ENCODE data around the gene CEMIP2.
"Not testable (repeated sequence)": the region's sequence is repeated elsewhere in the genome, so short reads cannot be mapped to it uniquely, and the experiment has no call there.

CEMIP2 gene, protein sequence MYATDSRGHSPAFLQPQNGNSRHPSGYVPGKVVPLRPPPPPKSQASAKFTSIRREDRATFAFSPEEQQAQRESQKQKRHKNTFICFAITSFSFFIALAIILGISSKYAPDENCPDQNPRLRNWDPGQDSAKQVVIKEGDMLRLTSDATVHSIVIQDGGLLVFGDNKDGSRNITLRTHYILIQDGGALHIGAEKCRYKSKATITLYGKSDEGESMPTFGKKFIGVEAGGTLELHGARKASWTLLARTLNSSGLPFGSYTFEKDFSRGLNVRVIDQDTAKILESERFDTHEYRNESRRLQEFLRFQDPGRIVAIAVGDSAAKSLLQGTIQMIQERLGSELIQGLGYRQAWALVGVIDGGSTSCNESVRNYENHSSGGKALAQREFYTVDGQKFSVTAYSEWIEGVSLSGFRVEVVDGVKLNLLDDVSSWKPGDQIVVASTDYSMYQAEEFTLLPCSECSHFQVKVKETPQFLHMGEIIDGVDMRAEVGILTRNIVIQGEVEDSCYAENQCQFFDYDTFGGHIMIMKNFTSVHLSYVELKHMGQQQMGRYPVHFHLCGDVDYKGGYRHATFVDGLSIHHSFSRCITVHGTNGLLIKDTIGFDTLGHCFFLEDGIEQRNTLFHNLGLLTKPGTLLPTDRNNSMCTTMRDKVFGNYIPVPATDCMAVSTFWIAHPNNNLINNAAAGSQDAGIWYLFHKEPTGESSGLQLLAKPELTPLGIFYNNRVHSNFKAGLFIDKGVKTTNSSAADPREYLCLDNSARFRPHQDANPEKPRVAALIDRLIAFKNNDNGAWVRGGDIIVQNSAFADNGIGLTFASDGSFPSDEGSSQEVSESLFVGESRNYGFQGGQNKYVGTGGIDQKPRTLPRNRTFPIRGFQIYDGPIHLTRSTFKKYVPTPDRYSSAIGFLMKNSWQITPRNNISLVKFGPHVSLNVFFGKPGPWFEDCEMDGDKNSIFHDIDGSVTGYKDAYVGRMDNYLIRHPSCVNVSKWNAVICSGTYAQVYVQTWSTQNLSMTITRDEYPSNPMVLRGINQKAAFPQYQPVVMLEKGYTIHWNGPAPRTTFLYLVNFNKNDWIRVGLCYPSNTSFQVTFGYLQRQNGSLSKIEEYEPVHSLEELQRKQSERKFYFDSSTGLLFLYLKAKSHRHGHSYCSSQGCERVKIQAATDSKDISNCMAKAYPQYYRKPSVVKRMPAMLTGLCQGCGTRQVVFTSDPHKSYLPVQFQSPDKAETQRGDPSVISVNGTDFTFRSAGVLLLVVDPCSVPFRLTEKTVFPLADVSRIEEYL (N-terminal part only)

DNA sequence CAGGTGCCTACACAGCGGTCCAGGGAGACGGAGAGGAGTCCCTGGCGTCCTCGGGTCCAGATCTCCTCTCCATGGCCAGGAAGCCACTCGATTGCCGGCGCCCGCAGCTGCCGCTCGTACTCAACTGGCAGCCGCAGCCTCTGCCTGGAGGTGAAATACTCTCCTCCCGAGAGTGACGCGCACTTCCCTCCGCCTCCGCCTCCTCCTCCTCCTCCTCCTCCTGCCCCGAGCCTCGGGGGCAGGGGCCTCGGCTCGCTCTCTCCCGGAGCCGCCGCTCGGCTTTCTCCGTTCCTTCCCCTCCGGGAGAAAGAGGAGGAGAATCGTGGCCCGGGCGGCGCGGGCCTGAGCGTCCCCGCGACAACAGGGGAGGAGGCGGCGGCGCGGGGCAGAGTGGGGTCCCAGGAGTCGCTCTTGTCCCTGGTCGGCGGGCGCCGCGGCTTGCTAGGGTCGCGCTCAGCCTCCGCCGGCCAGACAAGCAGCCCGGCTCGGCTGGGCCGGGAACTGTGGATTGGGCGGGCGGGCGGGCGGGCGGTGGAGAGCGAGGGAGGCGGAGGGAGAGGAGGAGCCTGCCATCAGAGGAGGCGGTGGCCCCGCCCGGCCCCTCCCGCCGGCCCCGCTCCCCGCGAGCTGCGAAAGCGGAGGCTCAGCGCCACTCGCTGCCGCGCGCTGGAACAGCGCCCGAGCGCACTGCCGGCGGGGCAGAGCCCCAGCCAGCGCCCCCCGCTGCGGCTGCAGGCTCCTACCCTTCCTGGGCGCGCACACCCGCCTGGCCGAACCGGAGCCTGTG lies at the start of gene CEMIP2:
TSS of gene CEMIP2 (minus strand) at position 126 of the 787 bp plus-strand sequence. CDS start 18,140 bp downstream, outside the sequence.
- no peak for DNase-seq (ENCODE audit: low read depth)

DNA sequence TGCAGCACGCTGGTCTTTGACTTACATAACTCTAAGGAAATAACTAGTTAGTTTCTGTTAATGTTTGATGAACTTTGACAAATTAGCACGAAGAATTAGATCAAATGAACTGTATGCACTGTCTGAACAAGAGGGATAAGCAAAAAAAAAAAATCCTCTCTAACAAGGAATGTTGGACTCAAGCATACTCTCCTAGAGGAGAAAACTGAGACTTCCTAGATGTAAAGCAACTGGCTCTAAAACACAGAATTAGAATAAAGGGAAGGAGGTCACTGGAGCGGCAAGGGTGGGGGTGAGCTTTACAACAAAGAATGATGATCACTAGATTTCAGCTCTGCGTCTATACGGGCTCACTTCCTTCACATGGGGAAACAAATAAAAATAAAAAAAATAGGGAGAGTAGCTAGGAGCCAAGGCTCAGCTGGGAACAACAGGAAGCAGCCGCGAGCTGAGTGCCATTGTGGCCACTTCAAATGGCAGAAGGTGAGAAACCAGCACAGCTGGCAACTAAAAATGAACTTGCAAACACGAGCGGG lies 48.7 kb upstream of the CEMIP2 start:
- DNase-seq (ENCODE audit: low read depth) = no peak

DNA sequence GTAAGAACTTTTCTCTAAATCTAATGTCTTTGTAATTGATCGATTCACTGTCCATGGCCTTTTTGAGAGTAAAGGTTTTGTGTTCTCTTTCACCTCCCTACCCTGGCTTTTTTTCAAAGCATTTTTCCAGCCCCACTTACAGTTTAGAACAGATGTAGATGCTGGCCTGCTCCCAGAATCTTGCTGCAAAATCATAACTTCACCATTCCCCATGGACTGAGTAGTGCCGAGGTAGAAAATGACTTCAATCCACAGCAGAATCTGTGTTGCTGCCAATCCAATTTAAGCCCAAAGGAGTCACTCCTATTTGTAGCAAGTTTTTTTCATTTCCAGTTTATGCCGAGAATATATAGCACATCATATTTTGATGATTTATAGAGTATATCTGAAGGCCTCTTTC lies 46.5 kb upstream of the CEMIP2 start:
- DNase-seq (ENCODE audit: low read depth) = no peak

DNA sequence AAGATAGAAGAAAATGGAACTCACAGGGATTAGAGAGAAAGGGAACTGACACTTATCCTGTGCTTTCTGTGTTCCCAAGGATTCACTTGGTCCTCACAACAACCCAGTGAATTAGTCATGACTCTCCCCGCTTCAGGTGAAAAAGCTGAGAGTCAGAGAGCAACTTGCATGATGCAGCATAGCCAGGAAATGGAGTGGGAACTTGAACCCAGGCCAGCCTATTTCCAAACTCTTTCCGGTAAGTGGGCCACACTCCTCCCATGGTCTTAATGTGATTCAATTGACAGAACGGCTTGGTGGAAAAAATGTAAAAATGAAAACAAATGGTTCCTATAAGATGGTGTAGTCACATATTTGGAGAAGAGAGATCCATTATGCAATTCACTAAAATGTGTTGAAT lies 45.9 kb upstream of the CEMIP2 start:
- DNase-seq (ENCODE audit: low read depth) = no peak

DNA sequence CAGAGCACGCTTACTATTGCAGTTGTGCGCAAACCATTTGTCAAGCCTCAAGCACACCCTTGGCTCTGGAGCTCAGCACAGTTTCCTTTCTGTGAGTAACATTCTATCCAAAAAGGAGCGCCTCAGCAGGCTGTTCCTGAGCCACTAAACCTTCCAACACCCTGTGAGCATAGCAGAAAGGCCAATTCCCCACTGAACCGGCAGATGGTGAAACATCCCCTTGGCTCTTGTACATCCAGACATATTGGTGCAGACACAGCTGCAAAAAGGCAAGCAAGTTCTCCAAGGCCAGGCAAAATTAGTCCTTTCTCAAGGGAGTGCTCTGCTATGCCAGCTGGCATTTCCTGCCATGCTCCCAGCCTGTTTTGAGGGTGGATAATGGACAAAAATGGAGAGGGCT lies 44.1 kb upstream of the CEMIP2 start:
- no peak for DNase-seq (ENCODE audit: low read depth)

DNA sequence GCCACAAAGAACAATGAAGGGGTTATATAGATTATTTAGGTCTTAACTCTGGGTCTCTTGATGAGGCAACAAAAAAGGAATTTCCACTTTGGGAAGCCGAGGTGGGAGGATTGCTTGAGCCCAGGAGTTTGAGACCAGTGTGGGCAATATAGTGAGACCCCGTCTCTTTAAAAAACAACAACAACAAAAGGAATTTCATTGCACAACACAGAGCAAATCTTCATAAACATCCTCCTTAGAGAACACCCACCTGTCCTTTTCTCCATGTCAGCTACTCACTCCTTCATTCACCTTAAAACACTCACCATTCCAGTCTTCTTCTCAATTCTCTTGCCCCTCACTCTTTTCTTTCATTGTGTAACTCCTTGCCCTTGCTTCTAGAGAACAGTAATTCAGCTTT lies 39.8 kb upstream of the CEMIP2 start:
- no peak for DNase-seq (ENCODE audit: low read depth)

DNA sequence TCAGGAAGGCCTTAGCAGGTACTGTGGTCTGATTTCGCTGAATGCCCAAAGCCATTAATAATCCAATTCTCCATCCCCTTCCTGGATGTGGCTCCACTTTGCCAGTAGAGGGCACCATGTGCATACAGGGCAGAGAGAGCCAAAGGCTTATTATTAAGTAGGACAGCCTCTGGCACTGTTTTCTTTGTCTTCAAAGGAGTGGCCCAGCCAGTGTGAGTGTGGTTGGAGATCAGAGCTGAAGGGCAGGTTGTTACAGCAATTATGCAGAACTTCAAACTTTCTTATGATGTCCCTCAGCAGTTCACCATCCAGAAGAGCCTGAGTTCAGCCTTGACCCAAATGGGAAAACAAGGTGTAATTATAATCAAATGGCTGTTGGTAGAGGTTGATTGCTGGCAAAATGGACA lies 38.6 kb upstream of the CEMIP2 start:
- peak; percentile 36 for DNase-seq (ENCODE audit: low read depth)

DNA sequence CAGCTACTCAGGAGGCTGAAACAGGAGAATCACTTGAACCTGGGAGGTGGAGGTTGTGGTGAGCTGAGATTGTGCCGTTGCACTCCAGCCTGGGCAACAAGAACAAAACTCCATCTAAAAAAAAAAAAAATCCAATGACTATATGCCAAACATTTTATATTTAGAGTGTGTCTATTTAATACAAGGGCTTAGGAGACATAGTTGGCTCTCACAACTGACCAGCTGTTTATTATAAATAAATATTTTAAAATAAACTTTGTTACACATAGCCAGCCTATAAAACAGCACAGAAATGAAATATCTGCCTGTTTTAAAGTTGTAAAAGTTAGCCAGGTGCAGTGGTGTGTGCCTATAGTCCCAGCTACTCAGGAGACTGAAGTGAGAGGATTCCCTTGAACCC lies 36.8 kb upstream of the CEMIP2 start:
- not testable (repeated sequence) for DNase-seq (ENCODE audit: low read depth)

DNA sequence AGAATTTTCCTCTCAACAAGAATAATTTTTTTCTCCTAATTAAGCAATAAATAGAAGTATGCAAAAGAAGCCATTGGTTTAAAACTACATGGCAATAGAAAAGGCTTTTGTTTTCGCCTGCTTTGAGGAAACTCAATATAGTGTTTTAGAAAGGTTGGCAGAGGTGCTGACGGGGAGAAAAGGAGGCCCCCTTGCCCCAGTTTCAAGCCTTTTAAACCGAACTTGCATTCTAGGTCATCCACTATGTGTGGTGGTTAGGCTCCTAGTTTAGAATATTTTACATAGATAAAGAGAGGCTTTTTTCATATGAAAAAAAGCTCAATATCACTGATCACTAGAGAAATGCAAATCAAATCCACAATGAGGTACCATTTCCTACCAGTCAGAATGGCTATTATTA lies 33.5 kb upstream of the CEMIP2 start:
- no peak for DNase-seq (ENCODE audit: low read depth)

DNA sequence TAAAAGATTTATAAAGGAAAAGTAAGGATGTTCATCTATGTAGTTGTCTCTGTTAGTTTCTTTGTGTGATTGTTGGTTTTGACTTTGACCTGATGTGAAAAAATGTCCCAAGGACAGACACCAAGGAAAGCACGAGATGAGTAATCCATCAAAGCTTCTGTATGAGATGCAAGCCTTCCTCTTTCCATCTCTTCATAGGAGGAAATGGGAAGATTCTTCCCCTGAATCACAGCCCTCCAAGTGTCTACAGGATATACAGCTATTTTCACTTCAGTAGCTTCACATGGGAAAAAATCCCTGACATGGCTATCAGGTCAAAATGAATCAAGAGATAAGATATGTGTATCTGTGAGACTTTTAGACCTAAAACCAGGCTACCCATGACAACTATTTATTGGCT lies 29.0 kb upstream of the CEMIP2 start:
- no peak for DNase-seq (ENCODE audit: low read depth)

DNA sequence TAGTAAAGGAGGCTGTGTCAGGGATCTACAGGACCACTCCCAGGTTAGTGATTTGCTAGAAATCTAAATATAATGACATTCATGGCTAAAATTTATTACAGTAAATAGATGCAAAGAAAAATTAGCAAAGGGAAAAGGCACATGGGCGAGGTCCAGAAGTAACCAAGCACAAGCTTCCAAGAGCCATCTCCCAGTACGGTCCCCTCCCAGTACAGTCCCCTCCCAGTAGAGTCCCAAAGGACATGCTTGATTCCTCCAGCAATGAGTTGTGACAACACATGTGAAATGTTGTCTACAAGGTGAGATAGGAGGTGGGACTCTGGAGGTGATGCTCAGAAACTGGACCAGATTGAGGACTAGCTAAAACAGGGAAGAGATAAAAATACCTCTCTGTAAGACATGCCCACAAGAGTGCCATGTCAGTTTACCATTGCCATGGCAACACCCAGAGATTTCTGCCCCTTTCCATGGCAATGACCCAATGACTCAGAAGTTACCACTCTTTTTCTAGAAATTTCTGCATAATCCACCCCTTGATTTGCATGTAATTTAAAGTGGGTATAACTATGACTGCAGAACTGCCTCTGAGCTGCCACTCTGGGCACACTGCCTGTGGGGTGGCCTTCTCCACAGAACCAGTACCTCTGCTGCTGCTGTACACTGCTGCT lies 27.9 kb upstream of the CEMIP2 start:
- no peak for DNase-seq (ENCODE audit: low read depth)

DNA sequence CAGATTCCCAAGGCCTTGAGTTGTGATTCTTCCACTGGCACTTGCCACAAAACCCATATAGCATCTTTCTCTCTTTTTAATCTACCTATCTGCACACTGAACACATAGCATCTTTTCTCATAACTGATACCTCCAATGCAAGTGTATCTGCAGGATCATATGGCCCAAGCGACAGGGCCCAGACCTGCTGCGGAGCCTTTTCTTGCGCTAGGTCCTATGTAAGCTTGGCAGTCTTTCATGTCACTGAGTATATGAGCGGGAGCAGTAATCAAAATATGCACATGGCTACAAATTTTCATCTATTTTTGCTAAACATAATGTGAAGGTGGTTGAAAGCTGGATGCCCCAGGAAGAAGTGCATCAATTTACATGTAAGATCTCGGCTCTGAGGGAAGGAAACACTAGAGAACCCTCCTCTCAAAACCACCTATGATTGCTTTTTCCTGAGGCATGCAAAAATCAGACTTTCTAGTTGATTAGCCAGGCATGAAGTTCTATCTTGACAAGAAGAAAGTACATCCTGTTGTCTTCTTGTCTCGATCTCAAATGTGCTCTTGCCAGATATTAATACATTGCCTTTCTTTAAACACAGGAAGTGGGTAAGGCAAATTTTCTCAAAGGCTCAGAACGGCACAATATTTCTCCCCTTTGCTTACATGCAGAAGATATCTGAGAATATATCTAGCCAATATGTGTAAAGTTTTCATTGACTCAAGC lies 26.9 kb upstream of the CEMIP2 start:
- no peak for DNase-seq (ENCODE audit: low read depth)

DNA sequence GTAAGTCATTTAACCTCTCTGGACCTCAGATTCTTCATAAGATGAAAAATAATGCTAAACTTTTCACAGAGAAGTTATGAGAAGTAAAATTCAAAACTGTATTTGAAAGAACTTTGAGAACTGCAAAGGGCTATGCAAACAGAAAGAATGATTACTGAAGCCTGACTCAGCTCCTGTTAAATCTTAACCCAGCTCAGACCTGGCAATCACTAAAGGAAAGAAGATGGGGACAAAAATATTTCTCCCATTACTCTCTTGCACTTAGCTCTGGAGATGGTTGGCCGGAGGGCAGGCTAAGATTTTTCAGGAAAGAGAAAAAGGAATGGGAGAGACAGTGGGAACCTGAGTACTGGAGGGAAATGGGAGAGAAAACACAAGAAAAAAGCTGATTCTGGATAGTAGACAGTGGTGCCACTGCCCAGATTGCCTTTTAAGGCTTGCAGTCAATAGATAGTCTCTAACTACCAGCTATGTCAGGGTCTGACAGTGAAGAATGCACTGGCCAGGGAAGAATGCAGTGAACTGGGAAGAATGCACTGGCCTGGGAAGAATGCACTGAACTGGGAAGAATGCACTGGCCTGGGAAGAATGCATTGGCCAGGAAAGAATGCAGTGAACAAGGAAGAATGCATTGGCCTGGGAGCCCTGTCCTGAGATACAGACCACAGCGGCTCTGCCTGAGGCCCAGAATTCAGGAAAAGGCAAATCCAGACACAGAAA lies 25.2 kb upstream of the CEMIP2 start:
- DNase-seq (ENCODE audit: low read depth) = peak; percentile 44

DNA sequence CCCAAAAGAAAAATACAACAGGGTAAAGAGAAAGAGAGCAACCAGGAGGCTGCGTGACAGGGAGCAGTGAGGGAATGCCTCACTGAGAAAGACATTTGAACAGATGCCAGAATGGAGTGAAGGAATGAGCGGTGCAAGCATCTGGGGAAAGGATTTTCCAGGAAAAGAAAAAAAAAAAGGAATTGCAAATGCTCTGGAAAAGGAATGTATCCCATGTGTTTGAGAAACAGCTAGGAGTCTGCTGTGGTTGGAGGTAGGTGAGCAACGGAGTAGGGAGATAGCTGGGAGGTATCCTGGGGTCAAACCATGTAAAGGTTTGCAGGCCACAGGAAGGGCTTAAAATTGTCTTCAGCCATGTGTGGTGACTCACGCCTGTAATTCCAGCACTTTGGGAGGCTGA lies 23.6 kb upstream of the CEMIP2 start:
- no peak for DNase-seq (ENCODE audit: low read depth)

DNA sequence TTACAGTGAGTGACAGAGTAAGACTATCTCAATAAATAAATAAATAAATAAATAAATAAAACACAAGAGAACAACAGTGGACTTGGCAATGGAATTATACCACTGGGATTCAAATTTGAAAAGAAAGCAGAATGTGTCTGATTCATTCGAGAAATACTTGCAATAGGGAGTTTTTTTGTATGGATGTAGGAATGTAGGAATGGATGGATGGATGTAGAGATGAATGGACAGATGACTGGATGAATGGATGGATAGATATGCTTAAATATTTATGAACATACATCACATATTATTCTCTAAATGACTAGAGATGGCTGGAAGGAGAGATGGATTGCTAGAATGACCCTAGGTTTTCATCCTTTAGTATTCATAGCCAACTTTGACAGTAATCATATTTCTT lies 22.0 kb upstream of the CEMIP2 start:
- DNase-seq (ENCODE audit: low read depth) = no peak

DNA sequence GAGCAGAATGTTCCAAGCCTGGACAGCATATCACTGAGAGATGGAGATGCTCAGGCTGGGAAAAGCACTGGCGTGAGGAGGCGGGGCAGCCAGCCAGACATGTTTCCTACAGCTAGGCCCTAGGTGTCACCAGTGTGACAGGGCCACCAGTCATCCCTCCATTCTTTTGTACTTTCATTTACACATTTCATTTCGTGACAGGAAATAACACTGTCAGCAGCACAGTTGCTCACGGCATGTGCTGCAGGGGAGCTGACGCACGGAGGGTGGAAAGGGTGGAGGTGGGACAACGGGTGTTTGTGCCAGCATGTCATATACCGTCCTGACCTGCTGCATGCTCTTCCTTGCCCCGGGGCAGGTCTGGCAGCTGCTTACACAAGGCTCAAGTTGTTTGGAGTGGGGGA lies 14.8 kb upstream of the CEMIP2 start:
- DNase-seq (ENCODE audit: low read depth) = no peak

DNA sequence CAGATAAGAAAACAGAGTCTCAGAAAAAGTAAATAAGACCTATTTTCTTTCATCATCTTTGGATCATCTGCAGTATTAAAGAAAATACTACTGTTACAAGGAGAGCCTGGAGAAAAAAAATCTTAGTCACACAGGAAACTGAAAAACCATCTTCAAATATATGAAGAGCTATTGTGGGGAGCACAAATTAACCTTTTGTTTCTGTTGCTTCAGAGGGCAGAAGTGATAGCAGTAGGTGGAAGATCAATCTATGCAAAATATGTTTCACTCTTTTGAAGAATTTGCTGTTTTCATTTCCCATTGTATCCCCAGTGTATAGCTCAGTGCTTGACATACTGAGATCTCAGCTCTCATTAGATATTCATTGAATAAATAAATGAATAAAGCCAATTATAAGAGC lies 13.1 kb upstream of the CEMIP2 start:
- no peak for DNase-seq (ENCODE audit: low read depth)

DNA sequence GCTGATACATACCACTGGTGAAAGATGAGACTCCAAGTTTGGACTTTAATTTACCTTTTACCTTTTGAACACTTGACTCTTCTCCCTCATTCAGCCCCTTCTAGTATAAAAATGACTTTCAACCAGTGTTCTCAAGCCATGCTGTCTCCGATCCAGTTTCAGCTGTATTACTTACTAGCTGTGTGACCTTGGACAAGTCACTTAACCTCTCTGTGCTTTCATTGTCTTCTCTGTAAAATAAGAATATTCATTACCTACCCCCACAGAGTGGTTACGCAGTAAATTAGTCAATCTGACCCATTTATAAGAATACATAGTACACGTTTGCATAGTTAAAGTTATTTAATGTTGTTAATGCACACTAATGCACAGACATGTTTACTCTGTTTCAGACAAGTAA lies 12.6 kb upstream of the CEMIP2 start:
- DNase-seq (ENCODE audit: low read depth) = no peak

DNA sequence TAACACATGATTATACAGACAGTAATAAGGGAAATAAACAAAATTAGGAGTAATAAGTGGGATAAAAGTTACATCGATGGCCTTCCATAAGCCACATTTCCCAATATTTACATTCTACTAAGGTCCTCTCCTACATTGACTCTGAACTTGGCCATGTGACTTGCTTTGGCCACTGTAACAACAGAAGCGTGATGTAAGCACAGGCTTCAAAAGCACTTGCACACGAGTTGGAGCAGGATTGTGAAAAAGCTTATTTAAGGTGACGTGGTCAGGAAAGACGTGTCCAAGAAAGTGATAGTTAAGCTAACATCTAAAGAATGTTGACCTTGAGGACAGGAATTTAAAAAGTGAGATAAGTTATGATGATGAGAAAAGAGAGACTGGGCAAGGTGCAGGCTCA lies 9.8 kb upstream of the CEMIP2 start:
- no peak for DNase-seq (ENCODE audit: low read depth)
